Ishikawa (cell line): ENCODE measurements around the gene DUSP22.

Experiments
- CREB1 ChIP-seq: IDR thresholded peaks from 2 replicates; pipeline ENCODE4 v1.6.1; 2012; ENCODE audit warnings: low read depth
- EP300 ChIP-seq: IDR thresholded peaks from 2 replicates; pipeline ENCODE4 v1.6.1; 2012; ENCODE audit warnings: borderline replicate concordance
- FOXM1 ChIP-seq: IDR thresholded peaks from 2 replicates; pipeline ENCODE4 v1.6.1; 2012; ENCODE audit warnings: low read depth, borderline replicate concordance
- MAX ChIP-seq: IDR thresholded peaks from 2 replicates; pipeline ENCODE4 v1.6.1; 2012
- NFIC ChIP-seq: IDR thresholded peaks from 2 replicates; pipeline ENCODE4 v1.6.1; 2012
- RAD21 ChIP-seq: IDR thresholded peaks from 2 replicates; pipeline ENCODE4 v1.6.1; 2012; ENCODE audit warnings: low read depth
- REST ChIP-seq: IDR thresholded peaks from 2 replicates; pipeline ENCODE4 v1.6.1; 2012; ENCODE audit warnings: low read depth, mild to moderate bottlenecking
- TAF1 ChIP-seq: IDR thresholded peaks from 2 replicates; pipeline ENCODE4 v1.6.1; 2012; ENCODE audit warnings: low read depth, mild to moderate bottlenecking
- TEAD4 ChIP-seq: IDR thresholded peaks from 2 replicates; pipeline ENCODE4 v1.6.1; 2012
- USF1 ChIP-seq: IDR thresholded peaks from 2 replicates; pipeline ENCODE4 v1.6.1; 2012
- YY1 ChIP-seq: IDR thresholded peaks from 2 replicates; pipeline ENCODE4 v1.6.1; 2012; ENCODE audit warnings: low read depth

GRCh38 chr6:348860-349396 is 56.6 kb downstream of the DUSP22 start:
- no peak for TF ChIP-seq YY1
- no peak for TF ChIP-seq NFIC
- TF ChIP-seq EP300: no peak
- no peak for TF ChIP-seq CREB1
- no peak for TF ChIP-seq MAX
- no peak for TF ChIP-seq RAD21
- TF ChIP-seq FOXM1: no peak
- TF ChIP-seq USF1: no peak
- TF ChIP-seq REST: no peak
- TF ChIP-seq TAF1: no peak
- no peak for TF ChIP-seq TEAD4
